Chondrocyte (in vitro differentiated cells): ENCODE results near the gene GSAP. TPM values are rescaled to one million over a fixed set of nuclear protein-coding genes. Genes with fewer than 3 reads are reported as not detected.

Experiments used
- DNase-seq: peaks from one replicate; pipeline ENCODE4 v3.0.0; 2021; ENCODE audit warnings: mixed read lengths, low spot score
- H3K27ac Mint-ChIP-seq: one replicate; pipeline ENCODE4 v1.8.0; 2021; ENCODE audit warnings: mild to moderate bottlenecking, moderate library complexity, mixed read lengths; ENCODE audit not compliant: unreplicated experiment
- H3K27me3 Mint-ChIP-seq: 2 replicates; pipeline ENCODE4 v1.8.0; 2021; ENCODE audit warnings: low read depth, mixed read lengths
- H3K36me3 Mint-ChIP-seq: 2 replicates; pipeline ENCODE4 v1.8.0; 2021; ENCODE audit warnings: low read depth, mixed read lengths
- H3K4me1 Mint-ChIP-seq: 2 replicates; pipeline ENCODE4 v1.8.0; 2021; ENCODE audit warnings: low read depth, mild to moderate bottlenecking, mixed read lengths
- H3K4me3 Mint-ChIP-seq: one replicate; pipeline ENCODE4 v1.8.0; 2021; ENCODE audit warnings: mild to moderate bottlenecking, moderate library complexity, mixed read lengths; ENCODE audit not compliant: unreplicated experiment
- H3K9me3 Mint-ChIP-seq: 2 replicates; pipeline ENCODE4 v1.8.0; 2021; ENCODE audit warnings: low read depth, mixed read lengths
- CTCF ChIP-seq: fragments of 200-600 bp; sonication (generic); IDR thresholded peaks from 2 replicates; pipeline ENCODE4 v1.5.0; 2021; ENCODE audit warnings: antibody characterized with exemption, mild to moderate bottlenecking, moderate library complexity
- total RNA-seq: library from RNA; stranded (reverse); gene quantifications from 3 replicates; pipeline ENCODE4 v1.2.1, GENCODE V29; 2021

The GSAP gene
- total RNA-seq, 1 donor from 2014 or later, result 1.9 TPM

DNA sequence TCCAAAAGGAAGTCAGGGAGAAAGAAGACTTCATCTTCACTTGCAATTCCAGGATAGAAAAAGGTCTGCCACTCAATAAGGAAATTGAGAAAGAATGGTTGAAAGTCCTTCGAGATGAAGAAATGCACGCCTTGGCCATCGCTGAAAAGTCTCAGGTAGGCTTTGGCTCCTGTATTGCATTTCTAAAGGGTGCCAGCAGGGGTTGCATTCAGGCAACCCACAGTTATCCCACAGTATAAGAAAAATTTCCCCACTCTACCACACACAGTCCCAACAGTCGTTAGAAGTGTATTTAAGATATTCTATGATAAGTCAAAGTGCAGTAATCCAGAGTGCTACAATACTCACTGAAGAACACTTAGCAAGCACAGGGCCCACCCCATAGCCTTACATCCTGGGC, 123.1 kb downstream of the GSAP start:
- Mint-ChIP-seq H3K4me3 (no peak overlapping the region), H3K4me1 (peaks cover 7% of the 10 kb centered on the region), H3K9me3 (peaks cover 18% of the 10 kb centered on the region), H3K27ac (no peak overlapping the region), H3K36me3 (peaks cover 7% of the 10 kb centered on the region), H3K27me3 (no peaks in the 10 kb centered on the region)
- no peak for DNase-seq
- no peak for TF ChIP-seq CTCF

DNA sequence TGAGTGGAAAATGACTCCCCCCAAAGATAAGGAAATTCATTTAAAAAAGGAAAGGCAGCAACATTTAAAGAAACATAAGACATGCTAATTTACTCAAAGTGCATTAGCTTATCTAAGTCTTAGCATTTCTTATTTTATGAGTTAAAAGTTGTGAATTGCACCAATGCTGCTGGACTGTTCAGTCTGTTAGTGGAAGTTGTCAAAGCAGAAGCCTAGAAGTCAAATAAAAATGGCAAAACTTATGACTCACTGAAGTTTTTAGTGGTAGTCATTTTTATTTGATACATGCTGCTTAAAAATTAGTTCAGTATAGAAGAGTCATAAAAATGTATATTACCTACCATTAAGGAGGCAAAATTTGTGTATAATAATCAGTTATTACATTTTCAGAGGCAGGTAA, 125.7 kb downstream of the GSAP start:
- Mint-ChIP-seq H3K27ac (no peak overlapping the region), H3K4me1 (peaks cover 7% of the 10 kb centered on the region), H3K36me3 (peaks cover 4% of the 10 kb centered on the region), H3K9me3 (peaks cover 8% of the 10 kb centered on the region), H3K27me3 (no peaks in the 10 kb centered on the region), H3K4me3 (no peak overlapping the region)
- DNase-seq, result no peak
- TF ChIP-seq CTCF, result no peak

DNA sequence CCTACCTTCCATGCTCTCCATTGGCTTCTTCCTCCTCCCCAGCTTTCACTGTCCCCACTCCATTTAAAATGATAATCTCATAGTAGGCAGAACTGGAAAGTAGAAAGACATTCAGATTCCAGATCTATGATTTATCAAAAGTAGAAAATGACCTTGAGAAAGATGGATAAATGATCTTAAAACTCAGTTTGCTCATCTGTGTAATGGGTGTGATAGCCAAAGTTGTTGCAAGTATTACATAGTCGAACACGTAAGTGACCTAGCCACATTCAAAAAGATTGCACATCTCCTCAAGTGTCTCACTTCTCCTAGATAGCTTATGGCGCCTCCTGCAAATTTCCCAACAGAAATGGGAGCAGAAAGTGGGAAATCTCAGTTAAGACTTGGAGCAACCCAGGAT, 126.8 kb downstream of the GSAP start:
- H3K4me3 Mint-ChIP-seq, result no peak overlapping the region

GRCh38 chr7:77288676-77289320, 127.4 kb downstream of the GSAP start:
- Mint-ChIP-seq H3K27me3 (no peaks in the 10 kb centered on the region), H3K36me3 (peaks cover 4% of the 10 kb centered on the region), H3K9me3 (peaks cover 8% of the 10 kb centered on the region), H3K4me1 (peaks cover 7% of the 10 kb centered on the region), H3K4me3 (no peak overlapping the region), H3K27ac (no peak overlapping the region)
- TF ChIP-seq CTCF, result no peak
- DNase-seq, result no peak

More for the DNA sequence above, 126.8 kb downstream of the GSAP start:
- Mint-ChIP-seq H3K36me3 (peaks cover 4% of the 10 kb centered on the region), H3K27ac (no peak overlapping the region), H3K4me1 (peaks cover 7% of the 10 kb centered on the region), H3K27me3 (no peaks in the 10 kb centered on the region), H3K9me3 (peaks cover 8% of the 10 kb centered on the region)
- no peak for DNase-seq
- TF ChIP-seq CTCF, result no peak

- peaks cover 8% of the 10 kb centered on the region for H3K9me3 Mint-ChIP-seq
- no peaks in the 10 kb centered on the region for H3K27me3 Mint-ChIP-seq
- H3K36me3 Mint-ChIP-seq, result peaks cover 4% of the 10 kb centered on the region
- no peak overlapping the region for H3K4me3 Mint-ChIP-seq
- no peak for TF ChIP-seq CTCF
- H3K27ac Mint-ChIP-seq, result no peak overlapping the region
- no peak for DNase-seq
- H3K4me1 Mint-ChIP-seq, result peaks cover 14% of the 10 kb centered on the region
Observed at GRCh38 chr7:77284616-77285015, 131.5 kb downstream of the GSAP start.
